ENCODE measurements around the gene TDP2.

GRCh38 chr6:24694198-24694597 is 27.5 kb upstream of the TDP2 start:
- TF ChIP-seq CTCF (conservative IDR thresholded peaks at IDR 0.05 in 1 of 2, IDR thresholded peaks at IDR 0.05 in 1 of 2; ENCODE audit: low read depth in 1 of 2, low read length in 2 of 2) (no peak), EZH2 (IDR thresholded peaks at IDR 0.05; ENCODE audit: low read length, missing control alignments) (no peak)

All from fibroblast of lung (primary cell).